H1 (cell line): Measurements from ENCODE around the gene TSEN2. TPM values are rescaled to one million over a fixed set of nuclear protein-coding genes. Genes with fewer than 3 reads are reported as not detected.

Experiments
- CTCF ChIA-PET: fragments of 300-600 bp; sonication (Branson Sonifier 250); formaldehyde crosslinking; loops from one replicate; lab custom pipeline; 2021; ENCODE audit not compliant: partially characterized antibody; lab: Charles Lee
- POLR2A ChIA-PET: fragments of 300-600 bp; sonication (Branson Sonifier 250); formaldehyde crosslinking; loops from one replicate; lab custom pipeline; 2021; ENCODE audit warnings: inconsistent platforms; ENCODE audit not compliant: partially characterized antibody; lab: Charles Lee
- DNase-seq, 2 experiments: peaks; one replicate each; pipeline versions ENCODE4 v3.0.0 to v3.0.0-alpha.2; 2010 to 2022; ENCODE audit warnings: low spot score in 2 of 2, low read depth in 1 of 2, mixed read lengths in 1 of 2
- FAIRE-seq: peaks from 2 replicates; lab custom pipeline; 2011; peaks lifted over from hg19 to GRCh38; lab: Jason Lieb, UNC
- H2AFZ ChIP-seq: 2 replicates; pipeline ENCODE4 v1.8.1; 2012; ENCODE audit warnings: low read length, inconsistent platforms
- H2AK5ac ChIP-seq: 2 replicates; pipeline ENCODE4 v1.6.1; 2013; ENCODE audit warnings: low read depth, low read length
- H2BK120ac ChIP-seq: replicated peaks from 2 replicates; pipeline ENCODE3; 2013; ENCODE audit warnings: low read depth, low read length, inconsistent platforms
- H2BK12ac ChIP-seq: 2 replicates; pipeline ENCODE4 v1.6.1; 2013; ENCODE audit warnings: low read depth, low read length
- H2BK15ac ChIP-seq: 2 replicates; pipeline ENCODE4 v1.6.1; 2013; ENCODE audit warnings: low read length
- H2BK20ac ChIP-seq: 2 replicates; pipeline ENCODE4 v1.6.1; 2013; ENCODE audit warnings: low read length
- H2BK5ac ChIP-seq: 2 replicates; pipeline ENCODE4 v1.6.1; 2013; ENCODE audit warnings: low read depth, low read length
- H3K14ac ChIP-seq: 2 replicates; pipeline ENCODE4 v1.6.1; 2013; ENCODE audit warnings: inconsistent platforms; ENCODE audit not compliant: insufficient read length
- H3K18ac ChIP-seq: 2 replicates; pipeline ENCODE4 v1.6.1; 2013; ENCODE audit warnings: low read length; ENCODE audit errors: extremely low read depth
- H3K23ac ChIP-seq: 2 replicates; pipeline ENCODE4 v1.6.1; 2013; ENCODE audit warnings: inconsistent platforms; ENCODE audit not compliant: insufficient read length
- H3K23me2 ChIP-seq: 2 replicates; pipeline ENCODE4 v1.6.1; 2013; ENCODE audit warnings: low read depth, low read length
- H3K27ac ChIP-seq: 2 replicates; pipeline ENCODE4 v1.6.1; 2011; ENCODE audit warnings: low read depth, low read length, inconsistent platforms
- H3K27me3 ChIP-seq, 4 experiments: replicated peaks in 1 of 4; 1 replicate in 1 of 4; 2 replicates in 3 of 4; pipeline versions ENCODE4 v1.6.1 to v1.8.1; 2011 to 2013; ENCODE audit warnings: low read length in 3 of 4, mild to moderate bottlenecking in 3 of 4, inconsistent platforms in 2 of 4, mixed read lengths in 2 of 4, moderate library complexity in 1 of 4; ENCODE audit not compliant: control insufficient read depth in 3 of 4, insufficient read depth in 3 of 4; ENCODE audit errors: extremely low read depth in 1 of 4
- H3K36me3 ChIP-seq, 4 experiments: 2 replicates each; pipeline versions ENCODE4 v1.6.1 to v1.8.1; 2011 to 2013; ENCODE audit warnings: mild to moderate bottlenecking in 4 of 4, low read length in 3 of 4, moderate library complexity in 2 of 4, control low read depth in 1 of 4, inconsistent platforms in 1 of 4; ENCODE audit not compliant: insufficient read depth in 4 of 4, control insufficient read depth in 2 of 4
- H3K4ac ChIP-seq: replicated peaks from 2 replicates; pipeline ENCODE3; 2013; ENCODE audit warnings: low read length, low read depth, mixed read lengths, inconsistent platforms; ENCODE audit not compliant: insufficient read length
- H3K4me1 ChIP-seq, 4 experiments: replicated peaks in 1 of 4; 1 replicate in 1 of 4; 2 replicates in 3 of 4; pipeline versions ENCODE4 v1.6.1 to v1.8.1; 2011 to 2013; ENCODE audit warnings: low read length in 3 of 4, inconsistent platforms in 2 of 4, mixed read lengths in 1 of 4; ENCODE audit not compliant: insufficient read depth in 4 of 4, control insufficient read depth in 3 of 4
- H3K4me2 ChIP-seq, 2 experiments: 2 replicates each; pipeline versions ENCODE4 v1.6.1 to v1.8.1; 2011 to 2013; ENCODE audit warnings: low read depth in 2 of 2, low read length in 2 of 2, control low read depth in 1 of 2, inconsistent platforms in 1 of 2, mild to moderate bottlenecking in 1 of 2; ENCODE audit not compliant: insufficient read depth in 1 of 2
- H3K4me3 ChIP-seq, 4 experiments: fragments of 200-600, 300-600 bp in 1 of 4; sonication (generic), shearing (Covaris generic), sonication (Bioruptor Twin) in 1 of 4; 2 replicates each; pipeline versions ENCODE4 v1.5.1 to v1.8.1; 2011 to 2016; ENCODE audit warnings: low read length in 4 of 4, low read depth in 3 of 4, control low read depth in 2 of 4, inconsistent platforms in 2 of 4, mild to moderate bottlenecking in 2 of 4, mixed read lengths in 1 of 4, moderate library complexity in 1 of 4; ENCODE audit not compliant: insufficient read depth in 2 of 4; ENCODE audit errors: extremely low read depth in 1 of 4
- H3K56ac ChIP-seq: replicated peaks from 2 replicates; pipeline ENCODE3; 2013; ENCODE audit warnings: low read depth, mild to moderate bottlenecking, mixed read lengths, low read length, inconsistent platforms; ENCODE audit not compliant: insufficient read length
- H3K79me1 ChIP-seq: 2 replicates; pipeline ENCODE4 v1.6.1; 2013; ENCODE audit warnings: low read depth, low read length, control low read depth
- H3K79me2 ChIP-seq, 2 experiments: 2 replicates each; pipeline versions ENCODE4 v1.6.1 to v1.8.1; 2012 to 2013; ENCODE audit warnings: low read length in 2 of 2, mild to moderate bottlenecking in 2 of 2, inconsistent platforms in 1 of 2; ENCODE audit not compliant: insufficient read depth in 2 of 2, control insufficient read depth in 1 of 2
- H3K9ac ChIP-seq, 4 experiments: replicated peaks in 1 of 4; 1 replicate in 1 of 4; 2 replicates in 3 of 4; pipeline versions ENCODE4 v1.6.1 to v1.8.1; 2011 to 2013; ENCODE audit warnings: low read depth in 3 of 4, low read length in 3 of 4, control low read depth in 2 of 4, mild to moderate bottlenecking in 2 of 4, moderate library complexity in 2 of 4, inconsistent platforms in 1 of 4; ENCODE audit errors: extremely low read depth in 1 of 4
- H3K9me3 ChIP-seq, 2 experiments: 2 replicates each; pipeline versions ENCODE4 v1.6.1 to v1.8.1; 2012 to 2013; ENCODE audit warnings: mild to moderate bottlenecking in 2 of 2, moderate library complexity in 2 of 2, control low read depth in 1 of 2, inconsistent platforms in 1 of 2, low read depth in 1 of 2, low read length in 1 of 2, mixed read lengths in 1 of 2; ENCODE audit not compliant: insufficient read depth in 2 of 2
- H4K20me1 ChIP-seq, 2 experiments: replicated peaks in 1 of 2; 2 replicates each; pipeline versions ENCODE3 to v1.8.1; 2011 to 2013; ENCODE audit warnings: inconsistent platforms in 2 of 2, low read length in 2 of 2, mild to moderate bottlenecking in 1 of 2; ENCODE audit not compliant: insufficient read depth in 2 of 2, control insufficient read depth in 1 of 2
- H4K5ac ChIP-seq: 2 replicates; pipeline ENCODE4 v1.6.1; 2013; ENCODE audit warnings: low read length, low read depth, mixed read lengths, inconsistent platforms; ENCODE audit not compliant: insufficient read length
- H4K8ac ChIP-seq: 2 replicates; pipeline ENCODE4 v1.8.0; 2013; ENCODE audit warnings: mild to moderate bottlenecking, moderate library complexity, low read length, inconsistent platforms; ENCODE audit not compliant: insufficient read depth; ENCODE audit errors: extremely low read depth
- H4K91ac ChIP-seq: replicated peaks from 2 replicates; pipeline ENCODE3; 2013; ENCODE audit warnings: low read length, mixed read lengths, inconsistent platforms; ENCODE audit not compliant: insufficient read length
- ATF2 ChIP-seq: IDR thresholded peaks from 2 replicates; pipeline ENCODE4 v1.6.1; 2012; ENCODE audit warnings: low read length, inconsistent platforms
- CBX5 ChIP-seq: fragments of 300-800, 300-1000 bp; sonication (generic); IDR thresholded peaks from 2 replicates; pipeline ENCODE4 v1.7.1; 2016; ENCODE audit warnings: antibody characterized with exemption, low read length, low read depth
- CBX8 ChIP-seq: fragments of 300-800, 300-1000 bp; sonication (generic); IDR thresholded peaks from 2 replicates; pipeline ENCODE4 v1.7.1; 2016; ENCODE audit warnings: low read depth, low read length, borderline replicate concordance
- HDAC6 ChIP-seq: IDR thresholded peaks from one replicate; pipeline ENCODE4 v1.7.1; 2012; ENCODE audit warnings: low read depth, mild to moderate bottlenecking, inconsistent platforms, low read length, moderate library complexity
- KDM5A ChIP-seq: fragments of 200-600 bp; IDR thresholded peaks from 2 replicates; pipeline ENCODE4 v1.7.1; 2012; ENCODE audit warnings: mild to moderate bottlenecking, low read length, inconsistent platforms, mixed read lengths
- MAFK ChIP-seq: IDR thresholded peaks from 2 replicates; pipeline ENCODE4 v1.6.1; 2012; ENCODE audit warnings: low read depth, mild to moderate bottlenecking, improper control_type of control experiment, low read length
- NANOG ChIP-seq: IDR thresholded peaks from 2 replicates; pipeline ENCODE4 v1.6.1; 2011; ENCODE audit warnings: low read length, low read depth, mild to moderate bottlenecking, inconsistent platforms; ENCODE audit not compliant: insufficient read depth, poor library complexity, severe bottlenecking
- POLR2AphosphoS5 ChIP-seq: IDR thresholded peaks from 2 replicates; pipeline ENCODE4 v1.6.1; 2011; ENCODE audit warnings: low read depth, low read length
- POU5F1 ChIP-seq: IDR thresholded peaks from 2 replicates; pipeline ENCODE4 v1.6.1; 2011; ENCODE audit warnings: low read depth, mild to moderate bottlenecking, low read length, moderate library complexity
- RNF2 ChIP-seq: fragments of 200-900, 300-1000 bp; sonication (generic); IDR thresholded peaks from 2 replicates; pipeline ENCODE4 v1.7.1; 2016; ENCODE audit warnings: borderline replicate concordance, low read depth, mild to moderate bottlenecking, antibody characterized with exemption, low read length; ENCODE audit not compliant: poor library complexity, severe bottlenecking; ENCODE audit errors: missing control alignments
- RXRA ChIP-seq: IDR thresholded peaks from 2 replicates; pipeline ENCODE4 v1.6.1; 2011; ENCODE audit warnings: low read depth, mild to moderate bottlenecking, low read length, moderate library complexity; ENCODE audit not compliant: insufficient read depth
- SIX5 ChIP-seq: IDR thresholded peaks from 2 replicates; pipeline ENCODE4 v1.6.1; 2011; ENCODE audit warnings: mild to moderate bottlenecking, low read depth, low read length
- TAF1 ChIP-seq: IDR thresholded peaks from 2 replicates; pipeline ENCODE4 v1.6.1; 2011; ENCODE audit warnings: mild to moderate bottlenecking, low read depth, low read length
- WGBS, 2 experiments: shearing (Covaris generic) in 1 of 2; methylation state at CpG; one replicate each; pipeline versions ENCODE4 v1.1.6 to v1.1.7; 2013 to 2015; ENCODE audit warnings: low lambda C conversion rate in 2 of 2, mixed read lengths in 2 of 2, inconsistent platforms in 1 of 2, low coverage in 1 of 2, missing lambda C conversion rate in 1 of 2; ENCODE audit not compliant: insufficient replicate concordance in 2 of 2, insufficient coverage in 1 of 2, insufficient read length in 1 of 2; ENCODE audit errors: extremely low coverage in 1 of 2, missing lambda C conversion rate in 1 of 2; 5-methylcytosine and 5-hydroxymethylcytosine counted together
- polyA plus RNA-seq, 7 experiments: library from polyadenylated mRNA; depleted of rRNA in 3 of 7; stranded (reverse) in 5 of 7; unstranded in 2 of 7; fragments of >200 nt in 5 of 7; fragments of 200-250 nt in 2 of 7; gene quantifications; 1 replicate in 5 of 7; 2 replicates in 1 of 7; 4 replicates in 1 of 7; pipeline versions ENCODE4 v1.2.1 to v1.2.3, GENCODE V29; 2011 to 2013; ENCODE audit warnings: missing spikeins in 2 of 7, mixed read lengths in 2 of 7
- total RNA-seq: library from RNA; stranded (reverse); fragmentation: NEBNext Ultra II Directional; extraction: Animal tissue kit (Norgen Biotek cat#: 25700); gene quantifications from 2 replicates; pipeline ENCODE4 v1.2.1, GENCODE V29; 2021

Gene TSEN2
- total and polyA plus RNA-seq, 2 of the 8 experiments (the other 6 are each of a cell fraction or from before 2014, with no cell fraction given): 16.1 to 22.4 TPM

- Histone ChIP-seq H3K56ac (no peak overlapping the region), H3K23ac (no peak overlapping the region), H2AFZ (no peak overlapping the region), H3K79me1 (no peaks in the 10 kb centered on the region), H2BK12ac (no peak overlapping the region), H3K9me3 (no peaks in the 10 kb centered on the region), H4K20me1 (no peaks in the 10 kb centered on the region), H2BK15ac (no peak overlapping the region), H2BK5ac (no peak overlapping the region), H2BK120ac (no peak overlapping the region), H2AK5ac (no peak overlapping the region), H3K9ac (no peak overlapping the region), H2BK20ac (no peak overlapping the region), H3K79me2 (no peaks in the 10 kb centered on the region), H3K36me3 (no peaks in the 10 kb centered on the region), H3K4me3 (no peak overlapping the region), H3K27ac (no peak overlapping the region), H3K27me3 (no peaks in the 10 kb centered on the region), H3K4me1 (peaks cover 0 to 4% (median 0%) of the 10 kb centered on the region in 4 experiments; a peak in 2 of 7 replicates), H3K23me2 (no peaks in the 10 kb centered on the region), H4K91ac (no peak overlapping the region), H3K4ac (no peak overlapping the region), H3K4me2 (no peak overlapping the region), H4K8ac (no peak overlapping the region), H4K5ac (no peak overlapping the region), H3K18ac (no peak overlapping the region), H3K14ac (no peak overlapping the region)
- POLR2A ChIA-PET: interaction anchor here (0.8 kb wide), 1 partner anchor 20 kb away, joined by 3 read pairs; no protein-coding TSS in a partner anchor
- 78% methylated on average over 2 of the region's 2 CpGs; no CpG with 5 or more reads in 1 of the 2 experiments for WGBS, 2 experiments
- DNase-seq (no peak), FAIRE-seq (no peak)
- CTCF ChIA-PET: interaction anchor here (1.1 kb wide), 1 partner anchor 12 kb away, joined by 3 read pairs; no protein-coding TSS in a partner anchor
- TF ChIP-seq RNF2: no peak
- no peak for TF ChIP-seq KDM5A
- TF ChIP-seq POU5F1: no peak
- TF ChIP-seq SIX5: no peak
- TF ChIP-seq MAFK: no peak
- TF ChIP-seq CBX5: no peak
- no peak for TF ChIP-seq CBX8
- no peak for TF ChIP-seq RXRA
- no peak for TF ChIP-seq NANOG
- TF ChIP-seq HDAC6: no peak
- TF ChIP-seq ATF2: no peak
- no peak for TF ChIP-seq POLR2AphosphoS5
- TF ChIP-seq TAF1: no peak
Observed at GRCh38 chr3:12467746-12468145, 16.5 kb upstream of the TSEN2 start.
